OCI-LY7 (cell line): Measurements from ENCODE around the gene PEPD. TPM values are rescaled to one million over a fixed set of nuclear protein-coding genes. Genes with fewer than 3 reads are reported as not detected.
A peak's percentile ranks its signal among the peaks of the same experiment; 100 is the strongest.

Experiments used
- BruUV-seq: library from RNA; stranded (reverse); fragments of 400-500 nt; replicated peaks from 2 replicates; lab custom pipeline; 2021; lab: Mats Ljungman, UMichigan
- CTCF ChIA-PET: fragments of 300-600 bp; sonication (Branson Sonifier 250); formaldehyde crosslinking; loops from one replicate; lab custom pipeline; 2022; ENCODE audit warnings: antibody characterized with exemption; ENCODE audit not compliant: unreplicated experiment; lab: Charles Lee
- POLR2A ChIA-PET: fragments of 300-600 bp; sonication (Branson Sonifier 250); formaldehyde crosslinking; loops from one replicate; lab custom pipeline; 2022; ENCODE audit warnings: antibody characterized with exemption; lab: Charles Lee
- DNase-seq: peaks from one replicate; pipeline ENCODE4 v3.0.0-alpha.2; 2015; ENCODE audit warnings: low spot score
- H2AFZ ChIP-seq: fragments of 200-600 bp; sonication (generic), shearing (Covaris generic); 2 replicates; pipeline ENCODE4 v1.6.1; 2014; ENCODE audit warnings: mild to moderate bottlenecking, antibody characterized with exemption, low read length, moderate library complexity
- H3K27ac ChIP-seq: fragments of 200-600 bp; sonication (generic); 2 replicates; pipeline ENCODE4 v1.5.1; 2014; ENCODE audit warnings: mixed run types, low read depth, mild to moderate bottlenecking, moderate library complexity, low read length, inconsistent platforms; ENCODE audit not compliant: poor library complexity, severe bottlenecking
- H3K36me3 ChIP-seq: fragments of 200-600 bp; sonication (generic); 2 replicates; pipeline ENCODE4 v1.6.1; 2014; ENCODE audit warnings: mild to moderate bottlenecking, antibody characterized with exemption, low read length, moderate library complexity, mixed read lengths; ENCODE audit not compliant: insufficient read depth
- H3K4me1 ChIP-seq: fragments of 200-600 bp; sonication (generic); 2 replicates; pipeline ENCODE4 v1.5.1; 2014; ENCODE audit warnings: mild to moderate bottlenecking, low read length; ENCODE audit not compliant: insufficient read depth, poor library complexity, severe bottlenecking
- H3K4me2 ChIP-seq: fragments of 200-600 bp; sonication (generic); 2 replicates; pipeline ENCODE4 v1.6.1; 2014; ENCODE audit warnings: mild to moderate bottlenecking, low read length
- H3K4me3 ChIP-seq: fragments of 200-600 bp; sonication (generic); 2 replicates; pipeline ENCODE4 v1.5.1; 2014; ENCODE audit warnings: mild to moderate bottlenecking, low read depth, low read length; ENCODE audit not compliant: poor library complexity, severe bottlenecking
- H3K79me2 ChIP-seq: fragments of 200-600 bp; sonication (generic); 2 replicates; pipeline ENCODE4 v1.6.1; 2016; ENCODE audit warnings: low read depth, mild to moderate bottlenecking, low read length, moderate library complexity, mixed read lengths; ENCODE audit not compliant: insufficient read depth
- H3K9me2 ChIP-seq: fragments of 200-600 bp; sonication (generic); 2 replicates; pipeline ENCODE4 v1.6.1; 2016; ENCODE audit warnings: mild to moderate bottlenecking, low read length, mixed read lengths; ENCODE audit not compliant: insufficient read depth
- H3K9me3 ChIP-seq: fragments of 200-600 bp; sonication (generic); 2 replicates; pipeline ENCODE4 v1.6.1; 2014; ENCODE audit warnings: mild to moderate bottlenecking, mixed run types, low read length, mixed read lengths
- H4K20me1 ChIP-seq: fragments of 200-600 bp; sonication (generic); 2 replicates; pipeline ENCODE4 v1.6.1; 2014; ENCODE audit warnings: mild to moderate bottlenecking, antibody characterized with exemption, low read length, moderate library complexity, mixed read lengths; ENCODE audit not compliant: insufficient read depth
- CTCF ChIP-seq: fragments of 200-600 bp; sonication (generic); conservative IDR thresholded peaks from 2 replicates; pipeline ENCODE4 v1.5.1; 2014; ENCODE audit warnings: mild to moderate bottlenecking, antibody characterized with exemption, low read length, moderate library complexity, mixed read lengths
- EZH2phosphoT487 ChIP-seq: fragments of 200-600 bp; sonication (generic); IDR thresholded peaks from 2 replicates; pipeline ENCODE4 v1.6.1; 2018; ENCODE audit warnings: low read depth, borderline replicate concordance, mild to moderate bottlenecking, mixed run types, antibody characterized with exemption, low read length, moderate library complexity, mixed read lengths
- intact Hi-C: fragments of 100-400 bp; cut with micrococcal nuclease; formaldehyde crosslinking; loops from one replicate; pipeline ENCODE4 v1.10.0; 2022; ENCODE audit not compliant: unreplicated experiment
- total RNA-seq, 2 experiments: library from RNA; depleted of rRNA in 1 of 2; stranded (reverse); fragments of >200 nt in 1 of 2; shearing (Covaris generic) in 1 of 2; gene quantifications; 2 replicates each; pipeline ENCODE4 v1.2.3, GENCODE V29; 2014 to 2022

Gene PEPD
- total RNA-seq, 2 experiments from 2014 or later, result 24.4 to 29.7 TPM

- no peak for TF ChIP-seq CTCF
- TF ChIP-seq EZH2phosphoT487, result no peak
- H3K9me2 ChIP-seq, result no peaks in the 10 kb centered on the region
- no peaks in the 10 kb centered on the region for H4K20me1 ChIP-seq
- DNase-seq, result no peak
- no peaks in the 10 kb centered on the region for H3K9me3 ChIP-seq
- H2AFZ ChIP-seq, result no peak overlapping the region
- peaks cover 15% of the 10 kb centered on the region for H3K4me1 ChIP-seq
- H3K27ac ChIP-seq, result no peak overlapping the region
- H3K4me2 ChIP-seq, result no peak overlapping the region
- ChIA-PET CTCF (no interaction called here), POLR2A (no interaction called here)
- H3K79me2 ChIP-seq, result no peaks in the 10 kb centered on the region
- BruUV-seq, result no TSS peak
- H3K36me3 ChIP-seq, result no peaks in the 10 kb centered on the region
- H3K4me3 ChIP-seq, result no peak overlapping the region
- intact Hi-C loops, result no loop called here
Observed at GRCh38 chr19:33523167-33523566, 1.6 kb upstream of the PEPD start.

DNA sequence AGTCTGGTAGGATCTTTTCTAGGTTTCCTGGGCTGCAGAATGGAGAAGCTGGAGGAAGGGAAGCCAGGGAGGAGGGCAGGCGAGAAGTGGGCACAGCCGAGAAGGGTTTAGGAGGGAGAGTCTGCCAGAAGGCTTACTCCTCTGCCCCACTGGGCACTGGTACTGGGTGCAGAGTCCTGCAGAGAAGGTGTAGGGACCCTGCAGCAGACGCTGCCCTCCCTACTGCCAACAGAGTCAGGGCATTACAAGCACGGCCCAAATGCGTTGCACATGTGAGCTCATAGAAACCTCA is 726 bp upstream of the PEPD start:
- DNase-seq, result no peak
- peaks cover 15% of the 10 kb centered on the region for H3K4me1 ChIP-seq
- H3K4me2 ChIP-seq, result peak overlapping the region; percentile 78
- ChIA-PET POLR2A (no interaction called here), CTCF (no interaction called here)
- H3K36me3 ChIP-seq, result no peaks in the 10 kb centered on the region
- no peaks in the 10 kb centered on the region for H3K9me2 ChIP-seq
- no peaks in the 10 kb centered on the region for H4K20me1 ChIP-seq
- peak overlapping the region; percentile 81 for H3K4me3 ChIP-seq
- H3K27ac ChIP-seq, result no peak overlapping the region
- peak overlapping the region; percentile 81 for H2AFZ ChIP-seq
- intact Hi-C loops, result no loop called here
- H3K79me2 ChIP-seq, result no peaks in the 10 kb centered on the region
- no peak for TF ChIP-seq CTCF
- TF ChIP-seq EZH2phosphoT487, result no peak
- no TSS peak for BruUV-seq
- no peaks in the 10 kb centered on the region for H3K9me3 ChIP-seq

DNA sequence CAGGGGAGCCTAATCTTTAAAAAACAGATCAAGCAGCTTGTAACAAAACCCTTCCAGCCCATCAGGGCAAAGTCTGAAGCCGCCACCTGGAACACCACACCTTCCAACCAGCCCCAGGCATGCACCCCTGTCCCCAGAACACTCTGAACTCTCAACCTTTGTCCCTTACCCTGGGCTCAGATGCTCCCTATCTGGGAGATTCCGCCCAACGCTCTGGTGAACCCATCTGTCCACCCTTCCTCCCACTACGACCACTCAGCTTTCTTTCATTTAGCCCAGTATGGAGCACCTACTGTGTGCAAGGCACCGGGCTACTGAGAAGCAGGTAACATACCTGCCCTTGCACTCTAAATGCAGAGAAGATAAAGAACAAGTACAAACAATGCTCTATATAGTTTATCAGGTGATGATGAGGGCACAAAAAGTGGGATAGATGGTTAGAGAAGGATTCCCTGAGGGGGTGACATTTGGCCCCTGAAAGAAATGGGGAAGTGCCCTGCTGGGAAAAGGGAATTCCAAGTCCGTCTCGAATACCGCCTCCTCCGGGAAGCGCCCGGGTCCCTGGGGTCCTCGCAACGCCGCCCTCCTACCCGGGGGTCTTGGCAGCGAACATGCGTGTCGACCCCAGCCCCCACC is 629 bp downstream of the PEPD start:
- no peak overlapping the region for H3K27ac ChIP-seq
- intact Hi-C loops, result no loop called here
- no peak for DNase-seq
- H4K20me1 ChIP-seq, result no peaks in the 10 kb centered on the region
- POLR2A ChIA-PET, result interaction anchor here (0.6 kb wide), 1 partner anchor 628 kb away, joined by 3 read pairs; no protein-coding TSS in a partner anchor
- H3K9me3 ChIP-seq, result no peaks in the 10 kb centered on the region
- H3K4me1 ChIP-seq, result peaks cover 15% of the 10 kb centered on the region
- H2AFZ ChIP-seq, result peak overlapping the region; percentile 42; the same call in 1 of the 2 replicates
- no peaks in the 10 kb centered on the region for H3K9me2 ChIP-seq
- no peaks in the 10 kb centered on the region for H3K79me2 ChIP-seq
- peak overlapping the region; percentile 81 for H3K4me3 ChIP-seq
- no peaks in the 10 kb centered on the region for H3K36me3 ChIP-seq
- H3K4me2 ChIP-seq, result peak overlapping the region; percentile 84
- CTCF ChIA-PET, result no interaction called here
- TF ChIP-seq EZH2phosphoT487 (no peak), CTCF (no peak)
- TSS peak; percentile 69 for BruUV-seq
